SK-N-SH (cell line): Measurements from ENCODE around the gene C11orf42. TPM values are rescaled to one million over a fixed set of nuclear protein-coding genes. Genes with fewer than 3 reads are reported as not detected.

Experiments
- CTCF ChIA-PET: fragments of 300-600, 350-600 bp; formaldehyde crosslinking; extraction: SDS; loops from one replicate; lab custom pipeline; 2021; lab: Yijun Ruan, JAX
- POLR2A ChIA-PET: fragments of 350-600 bp; sonication (Branson Sonifier 250); formaldehyde crosslinking; extraction: SDS; loops from one replicate; lab custom pipeline; 2020; ENCODE audit warnings: antibody characterized with exemption, inconsistent platforms; lab: Yijun Ruan, JAX
- DNase-seq: peaks from one replicate; pipeline ENCODE4 v3.0.0; 2012
- H2AFZ ChIP-seq: fragments of 200-600 bp; sonication (generic); 2 replicates; pipeline ENCODE4 v1.8.1; 2016; ENCODE audit warnings: antibody characterized with exemption, mild to moderate bottlenecking, low read depth
- H3F3A ChIP-seq: fragments of 200-600 bp; sonication (generic); replicated peaks from 2 replicates; pipeline ENCODE3; 2016; ENCODE audit warnings: antibody characterized with exemption, mild to moderate bottlenecking; ENCODE audit not compliant: insufficient read depth
- H3K27ac ChIP-seq, 2 experiments: fragments of 200-500 bp in 1 of 2; fragments of 200-600 bp in 1 of 2; sonication (Bioruptor generic) in 1 of 2; sonication (generic), shearing (Covaris generic) in 1 of 2; 2 replicates each; pipeline versions ENCODE4 v1.5.1 to v1.6.1; 2014 to 2016; ENCODE audit warnings: low read depth in 2 of 2, inconsistent platforms in 1 of 2, low read length in 1 of 2, mild to moderate bottlenecking in 1 of 2, mixed read lengths in 1 of 2
- H3K27me3 ChIP-seq: fragments of 200-600 bp; sonication (generic), shearing (Covaris generic); 2 replicates; pipeline ENCODE4 v1.6.1; 2016; ENCODE audit warnings: mixed run types; ENCODE audit not compliant: insufficient read depth
- H3K36me3 ChIP-seq, 2 experiments: fragments of 200-500 bp in 1 of 2; fragments of 200-600 bp in 1 of 2; sonication (Bioruptor generic) in 1 of 2; sonication (generic) in 1 of 2; replicated peaks in 1 of 2; 2 replicates each; pipeline versions ENCODE3 to v1.5.1; 2014 to 2016; ENCODE audit warnings: low read length in 1 of 2, mild to moderate bottlenecking in 1 of 2; ENCODE audit not compliant: insufficient read depth in 2 of 2, control insufficient read depth in 1 of 2
- H3K4me1 ChIP-seq, 2 experiments: fragments of 200-500 bp in 1 of 2; fragments of 200-600 bp in 1 of 2; sonication (Bioruptor generic) in 1 of 2; sonication (generic), shearing (Covaris generic) in 1 of 2; 2 replicates each; pipeline versions ENCODE4 v1.5.1 to v1.6.1; 2014 to 2016; ENCODE audit warnings: low read depth in 1 of 2, low read length in 1 of 2, mixed run types in 1 of 2; ENCODE audit not compliant: insufficient read depth in 2 of 2, control insufficient read depth in 1 of 2
- H3K4me2 ChIP-seq: fragments of 200-600 bp; sonication (generic), shearing (Covaris generic); 2 replicates; pipeline ENCODE4 v1.6.1; 2017; ENCODE audit warnings: mixed run types
- H3K4me3 ChIP-seq, 2 experiments: fragments of 200-500 bp in 1 of 2; fragments of 200-600 bp in 1 of 2; sonication (Bioruptor generic) in 1 of 2; sonication (generic), shearing (Covaris generic) in 1 of 2; 2 replicates each; pipeline versions ENCODE4 v1.5.1 to v1.8.1; 2014 to 2016; ENCODE audit warnings: low read depth in 2 of 2, inconsistent platforms in 1 of 2, low read length in 1 of 2, mild to moderate bottlenecking in 1 of 2, mixed read lengths in 1 of 2, moderate library complexity in 1 of 2
- H3K79me2 ChIP-seq: fragments of 200-600 bp; sonication (generic); 2 replicates; pipeline ENCODE4 v1.8.1; 2017; ENCODE audit warnings: mild to moderate bottlenecking; ENCODE audit not compliant: insufficient read depth
- H3K9ac ChIP-seq: fragments of 200-600 bp; sonication (generic); 2 replicates; pipeline ENCODE4 v1.6.1; 2017; ENCODE audit warnings: mixed run types
- H3K9me2 ChIP-seq: fragments of 200-600 bp; sonication (generic); 2 replicates; pipeline ENCODE4 v1.6.1; 2017; ENCODE audit warnings: mixed run types
- H3K9me3 ChIP-seq: fragments of 200-600 bp; sonication (generic); 2 replicates; pipeline ENCODE4 v1.6.1; 2017; ENCODE audit warnings: mixed run types, mild to moderate bottlenecking, moderate library complexity
- H4K20me1 ChIP-seq: fragments of 200-600 bp; sonication (generic); 2 replicates; pipeline ENCODE4 v1.6.1; 2017; ENCODE audit warnings: mild to moderate bottlenecking, mixed run types; ENCODE audit not compliant: insufficient read depth
- CTCF ChIP-seq: fragments of 200-600 bp; sonication (generic); IDR thresholded peaks from 2 replicates; pipeline ENCODE4 v1.6.1; 2017; ENCODE audit warnings: antibody characterized with exemption, mild to moderate bottlenecking, moderate library complexity
- EP300 ChIP-seq, 2 experiments: IDR thresholded peaks; 2 replicates each; pipeline versions ENCODE4 v1.4.0 to v1.6.1; 2012; ENCODE audit warnings: borderline replicate concordance in 1 of 2, low read depth in 1 of 2, low read length in 1 of 2
- EZH2phosphoT487 ChIP-seq: fragments of 200-600 bp; sonication (generic); IDR thresholded peaks from 2 replicates; pipeline ENCODE4 v1.6.1; 2017; ENCODE audit warnings: low read depth, mixed run types, mild to moderate bottlenecking, antibody characterized with exemption, moderate library complexity, borderline replicate concordance
- JUND ChIP-seq: IDR thresholded peaks from 2 replicates; pipeline ENCODE4 v1.4.0; 2012
- MAX ChIP-seq: IDR thresholded peaks from 2 replicates; pipeline ENCODE4 v1.4.0; 2012; ENCODE audit warnings: low read depth
- MXI1 ChIP-seq: IDR thresholded peaks from 2 replicates; pipeline ENCODE4 v1.6.1; 2012; ENCODE audit warnings: mild to moderate bottlenecking, low read depth, low read length, improper control_type of control experiment
- NRF1 ChIP-seq: IDR thresholded peaks from 2 replicates; pipeline ENCODE4 v1.6.1; 2012; ENCODE audit warnings: low read depth, mild to moderate bottlenecking, low read length
- PBX3 ChIP-seq: IDR thresholded peaks from 2 replicates; pipeline ENCODE4; 2012
- POLR2AphosphoS5 ChIP-seq: IDR thresholded peaks from 2 replicates; pipeline ENCODE4 v1.6.1; 2012; ENCODE audit warnings: low read depth, low read length
- RAD21 ChIP-seq: IDR thresholded peaks from 2 replicates; pipeline ENCODE4 v1.6.1; 2012; ENCODE audit warnings: mild to moderate bottlenecking, low read length
- REST ChIP-seq: IDR thresholded peaks from 2 replicates; pipeline ENCODE4 v1.6.1; 2012; ENCODE audit warnings: mild to moderate bottlenecking, low read depth, low read length, moderate library complexity
- RXRA ChIP-seq: IDR thresholded peaks from 2 replicates; pipeline ENCODE4 v1.4.0; 2012; ENCODE audit warnings: low read depth, mild to moderate bottlenecking, borderline replicate concordance
- SMC3 ChIP-seq: IDR thresholded peaks from 2 replicates; pipeline ENCODE4 v1.6.1; 2012; ENCODE audit warnings: low read depth, low read length, improper control_type of control experiment
- USF2 ChIP-seq: fragments of 150-350 bp; IDR thresholded peaks from 2 replicates; pipeline ENCODE4 v1.6.1; 2017; ENCODE audit warnings: antibody characterized with exemption, low read length, low read depth, borderline replicate concordance
- ZBTB33 ChIP-seq: IDR thresholded peaks from 2 replicates; pipeline ENCODE4 v1.4.0; 2012; ENCODE audit warnings: low read depth, borderline replicate concordance
- WGBS: methylation state at CpG from one replicate; pipeline ENCODE4 v1.1.6; 2017; ENCODE audit warnings: low lambda C conversion rate; 5-methylcytosine and 5-hydroxymethylcytosine counted together
- polyA plus RNA-seq, 3 experiments: library from polyadenylated mRNA; depleted of rRNA; stranded (reverse); fragments of >200 nt; gene quantifications; 2 replicates each; pipeline ENCODE4 v1.2.3, GENCODE V29; 2012

C11orf42 gene
- polyA plus RNA-seq, 1 of the 3 experiments (the other 2 are of a cell fraction): not detected

- CTCF ChIA-PET: interaction anchor here (2.7 kb wide), 1 partner anchor 108 kb away, joined by 11 read pairs; no protein-coding TSS in a partner anchor
- H3K4me3 ChIP-seq: no peak overlapping the region
- no peak for TF ChIP-seq EZH2phosphoT487
- TF ChIP-seq NRF1: no peak
- no peak for TF ChIP-seq REST
- TF ChIP-seq MXI1: no peak
- no peak for TF ChIP-seq JUND
- TF ChIP-seq CTCF: no peak
- TF ChIP-seq ZBTB33: no peak
- no peak for TF ChIP-seq RXRA
- TF ChIP-seq RAD21: no peak
- no peak for TF ChIP-seq EP300 (IDR thresholded peaks at IDR 0.05; ENCODE audit: borderline replicate concordance in 1 of 2, low read depth in 1 of 2, low read length in 1 of 2)
- no peak for TF ChIP-seq USF2
- no peak for TF ChIP-seq SMC3
- no peak for TF ChIP-seq POLR2AphosphoS5
- TF ChIP-seq MAX: no peak
- no peak for TF ChIP-seq PBX3
- no peaks in the 10 kb centered on the region for H3K9me2 ChIP-seq
- no peak overlapping the region for H3K27ac ChIP-seq
- H3K27me3 ChIP-seq: peaks cover 37% of the 10 kb centered on the region
- POLR2A ChIA-PET: no interaction called here
- no peak overlapping the region for H2AFZ ChIP-seq
- H3K9me3 ChIP-seq: no peaks in the 10 kb centered on the region
- no peak overlapping the region for H3K4me2 ChIP-seq
- no peak overlapping the region for H3K9ac ChIP-seq
- H3K4me1 ChIP-seq: no peaks in the 10 kb centered on the region; a peak in 1 of 4 replicates
- WGBS: 56% methylated on average over 2 of the region's 2 CpGs
- no peaks in the 10 kb centered on the region for H3F3A ChIP-seq
- no peak for DNase-seq
- no peaks in the 10 kb centered on the region for H3K79me2 ChIP-seq
- no peaks in the 10 kb centered on the region for H4K20me1 ChIP-seq
- no peaks in the 10 kb centered on the region for H3K36me3 ChIP-seq
Measured at GRCh38 chr11:6245536-6245935, 40.2 kb downstream of the C11orf42 start.
